Measurements from ENCODE around the gene TGM1. TPM values are rescaled to one million over a fixed set of nuclear protein-coding genes. Genes with fewer than 3 reads are reported as not detected.

TGM1 gene
- total RNA-seq, 1 experiment from 2014 or later = 1.3 TPM

Small RNA genes within 50 kb of the gene (small RNA-seq; reads per million reads assigned to genes)
- 0.28 reads per million for gene CHMP4A
- not detected for gene MDP1

Other genes with a start within 250 kb of the TGM1 start
- 58.4 and 110 TPM in 2 replicates for gene CARMIL3, start 211.2 kb downstream of the TGM1 start, total RNA-seq (2014; rRNA removed; shearing (Covaris generic); ENCODE audit: low replicate concordance)
- gene CPNE6, start 191.6 kb downstream of the TGM1 start, total RNA-seq (2014; rRNA removed; shearing (Covaris generic); ENCODE audit: low replicate concordance) = 0.04 and 1.3 TPM in 2 replicates
- 106 and 151 TPM in 2 replicates for gene PCK2, start 168.9 kb downstream of the TGM1 start, total RNA-seq (2014; rRNA removed; shearing (Covaris generic); ENCODE audit: low replicate concordance)
- 93.5 and 103 TPM in 2 replicates for gene DCAF11, start 148.4 kb downstream of the TGM1 start, total RNA-seq (2014; rRNA removed; shearing (Covaris generic); ENCODE audit: low replicate concordance)
- gene NRL, start 148.2 kb downstream of the TGM1 start, total RNA-seq (2014; rRNA removed; shearing (Covaris generic); ENCODE audit: low replicate concordance) = 1.5 and 2.5 TPM in 2 replicates
- gene FITM1, start 132.5 kb downstream of the TGM1 start, total RNA-seq (2014; rRNA removed; shearing (Covaris generic); ENCODE audit: low replicate concordance) = 0.89 and 1.6 TPM in 2 replicates
- gene PSME1, start 127.0 kb downstream of the TGM1 start, total RNA-seq (2014; rRNA removed; shearing (Covaris generic); ENCODE audit: low replicate concordance) = 435 and 452 TPM in 2 replicates
- 35.3 and 95.4 TPM in 2 replicates for gene EMC9, start 121.6 kb downstream of the TGM1 start, total RNA-seq (2014; rRNA removed; shearing (Covaris generic); ENCODE audit: low replicate concordance)
- 469 and 536 TPM in 2 replicates for gene PSME2, start 116.6 kb downstream of the TGM1 start, total RNA-seq (2014; rRNA removed; shearing (Covaris generic); ENCODE audit: low replicate concordance)
- 82.0 and 153 TPM in 2 replicates for gene RNF31, start 115.7 kb downstream of the TGM1 start, total RNA-seq (2014; rRNA removed; shearing (Covaris generic); ENCODE audit: low replicate concordance)
- 72.7 and 79.8 TPM in 2 replicates for gene IRF9, start 101.9 kb downstream of the TGM1 start, total RNA-seq (2014; rRNA removed; shearing (Covaris generic); ENCODE audit: low replicate concordance)
- 22.1 and 34.6 TPM in 2 replicates for gene REC8, start 91.1 kb downstream of the TGM1 start, total RNA-seq (2014; rRNA removed; shearing (Covaris generic); ENCODE audit: low replicate concordance)
- gene IPO4, start 74.4 kb downstream of the TGM1 start, total RNA-seq (2014; rRNA removed; shearing (Covaris generic); ENCODE audit: low replicate concordance) = 48.9 and 118 TPM in 2 replicates
- gene TM9SF1, start 67.7 kb downstream of the TGM1 start, total RNA-seq (2014; rRNA removed; shearing (Covaris generic); ENCODE audit: low replicate concordance) = 31.3 and 49.0 TPM in 2 replicates
- gene TSSK4, start 57.5 kb downstream of the TGM1 start, total RNA-seq (2014; rRNA removed; shearing (Covaris generic); ENCODE audit: low replicate concordance) = 4.2 TPM in 1 of 2 replicates, not detected in the other
- gene CHMP4A, start 49.7 kb downstream of the TGM1 start, total RNA-seq (2014; rRNA removed; shearing (Covaris generic); ENCODE audit: low replicate concordance) = 36.8 and 94.6 TPM in 2 replicates
- 30.7 and 35.4 TPM in 2 replicates for gene MDP1, start 47.1 kb downstream of the TGM1 start, total RNA-seq (2014; rRNA removed; shearing (Covaris generic); ENCODE audit: low replicate concordance)
- gene NEDD8, start 30.8 kb downstream of the TGM1 start, total RNA-seq (2014; rRNA removed; shearing (Covaris generic); ENCODE audit: low replicate concordance) = 293 and 323 TPM in 2 replicates
- gene GMPR2, start 30.2 kb downstream of the TGM1 start, total RNA-seq (2014; rRNA removed; shearing (Covaris generic); ENCODE audit: low replicate concordance) = 132 and 164 TPM in 2 replicates
- gene TINF2, start 20.6 kb downstream of the TGM1 start, total RNA-seq (2014; rRNA removed; shearing (Covaris generic); ENCODE audit: low replicate concordance) = 81.1 and 104 TPM in 2 replicates
- gene RABGGTA, start 8.4 kb upstream of the TGM1 start, total RNA-seq (2014; rRNA removed; shearing (Covaris generic); ENCODE audit: low replicate concordance) = 45.1 and 64.1 TPM in 2 replicates
- 27.1 and 35.9 TPM in 2 replicates for gene DHRS1, start 36.6 kb upstream of the TGM1 start, total RNA-seq (2014; rRNA removed; shearing (Covaris generic); ENCODE audit: low replicate concordance)
- 42.0 and 44.7 TPM in 2 replicates for gene NOP9, start 36.7 kb upstream of the TGM1 start, total RNA-seq (2014; rRNA removed; shearing (Covaris generic); ENCODE audit: low replicate concordance)
- 7.1 and 9.9 TPM in 2 replicates for gene CIDEB, start 44.8 kb upstream of the TGM1 start, total RNA-seq (2014; rRNA removed; shearing (Covaris generic); ENCODE audit: low replicate concordance)
- 12.9 and 41.5 TPM in 2 replicates for gene LTB4R2, start 47.0 kb upstream of the TGM1 start, total RNA-seq (2014; rRNA removed; shearing (Covaris generic); ENCODE audit: low replicate concordance)
- gene LTB4R, start 48.3 kb upstream of the TGM1 start, total RNA-seq (2014; rRNA removed; shearing (Covaris generic); ENCODE audit: low replicate concordance) = 26.6 and 29.6 TPM in 2 replicates
- gene ADCY4, start 71.9 kb upstream of the TGM1 start, total RNA-seq (2014; rRNA removed; shearing (Covaris generic); ENCODE audit: low replicate concordance) = 0.07 and 0.69 TPM in 2 replicates
- 1.6 and 2.3 TPM in 2 replicates for gene RIPK3, start 76.8 kb upstream of the TGM1 start, total RNA-seq (2014; rRNA removed; shearing (Covaris generic); ENCODE audit: low replicate concordance)
- 17.1 and 19.9 TPM in 2 replicates for gene NFATC4, start 105.0 kb upstream of the TGM1 start, total RNA-seq (2014; rRNA removed; shearing (Covaris generic); ENCODE audit: low replicate concordance)
- not detected in 2 replicates for gene NYNRIN, start 135.8 kb upstream of the TGM1 start, total RNA-seq (2014; rRNA removed; shearing (Covaris generic); ENCODE audit: low replicate concordance)
- 1.1 and 3.6 TPM in 2 replicates for gene CBLN3, start 166.5 kb upstream of the TGM1 start, total RNA-seq (2014; rRNA removed; shearing (Covaris generic); ENCODE audit: low replicate concordance)
- 50.8 and 109 TPM in 2 replicates for gene KHNYN, start 166.8 kb upstream of the TGM1 start, total RNA-seq (2014; rRNA removed; shearing (Covaris generic); ENCODE audit: low replicate concordance)
- gene SDR39U1, start 179.6 kb upstream of the TGM1 start, total RNA-seq (2014; rRNA removed; shearing (Covaris generic); ENCODE audit: low replicate concordance) = 53.3 and 77.2 TPM in 2 replicates
- not detected in 2 replicates for gene CMA1, start 245.1 kb upstream of the TGM1 start, total RNA-seq (2014; rRNA removed; shearing (Covaris generic); ENCODE audit: low replicate concordance)